Lower leg skin (tissue), 3 donors: ENCODE measurements around the gene MRPL18.

Experiments used
- CTCF ChIP-seq, 3 donors: fragments of 450-650 bp; IDR thresholded peaks; one replicate each; pipeline ENCODE4 v1.5.1; 2016; ENCODE audit warnings: antibody characterized with exemption in 3 of 3, mild to moderate bottlenecking in 3 of 3, moderate library complexity in 2 of 3
- POLR2A ChIP-seq, 2 donors: fragments of 450-650 bp; IDR thresholded peaks; one replicate each; pipeline ENCODE4 v1.6.1; 2016 to 2017; ENCODE audit warnings: antibody characterized with exemption in 2 of 2, mild to moderate bottlenecking in 1 of 2, moderate library complexity in 1 of 2

GRCh38 chr6:159821726-159822125 lies 31.5 kb downstream of the MRPL18 start:
- TF ChIP-seq POLR2A (IDR thresholded peaks at IDR 0.05), result no peak
- TF ChIP-seq CTCF (IDR thresholded peaks at IDR 0.05), result no peak
